ENCODE measurements around the gene GALE. TPM values are rescaled to one million over a fixed set of nuclear protein-coding genes. Genes with fewer than 3 reads are reported as not detected.

GALE gene
- total and polyA plus RNA-seq, 2 donors from 2014 or later: 68.1 to 73.7 TPM

DNA sequence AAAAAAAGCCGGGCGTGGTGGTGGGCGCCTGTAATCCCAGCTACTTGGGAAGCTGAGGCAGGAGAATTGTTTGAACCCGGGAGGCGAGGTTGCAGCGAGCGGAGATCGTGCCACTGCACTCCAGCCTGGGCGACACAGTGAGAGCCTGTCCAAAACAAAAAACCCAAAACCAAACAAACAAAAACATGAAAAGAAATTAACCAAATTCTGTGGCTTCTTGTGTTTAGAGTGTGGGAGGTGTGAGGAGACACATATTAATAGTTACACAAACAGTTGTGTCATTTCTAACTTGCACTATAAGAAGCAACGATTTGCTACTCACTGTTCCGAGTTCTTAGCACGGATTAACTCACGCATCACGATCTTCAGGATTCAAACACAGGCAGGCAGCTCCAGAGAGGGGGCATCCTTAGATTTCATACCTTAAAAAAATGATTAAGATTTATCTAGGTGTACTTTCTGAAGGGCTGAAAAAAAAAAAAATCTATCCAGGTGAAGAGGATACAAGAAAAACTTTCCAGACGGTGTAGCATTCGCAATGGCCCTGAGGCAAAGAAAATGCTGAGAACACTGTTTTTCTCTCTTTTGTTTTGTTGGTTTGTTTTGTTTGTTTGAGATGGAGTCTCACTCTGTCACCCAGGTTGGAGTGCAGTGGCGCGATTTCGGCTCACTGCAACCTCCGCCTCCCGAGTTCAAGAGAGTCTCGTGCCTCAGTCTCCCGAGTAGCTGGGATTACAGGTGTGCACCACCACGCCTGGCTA, 25.4 kb upstream of the GALE start:
- Histone ChIP-seq H3K4me3 (ENCODE audit: low read length in 3 of 3) (peak overlapping the region; percentile 70 to 96 (median 89)), H3K27ac (ENCODE audit: low read depth in 2 of 2, low read length in 2 of 2) (peak overlapping the region in 1 of 2 donors; percentile 69), H3K9ac (ENCODE audit: low read length in 3 of 3) (peak overlapping the region in 1 of 3 donors; percentile 99), H3K9me3 (ENCODE audit: control insufficient read depth in 2 of 3, insufficient read depth in 1 of 3, low read length in 3 of 3) (no peaks in the 10 kb centered on the region), H3K27me3 (ENCODE audit: control insufficient read depth, insufficient read depth, low read length) (no peaks in the 10 kb centered on the region), H3K4me1 (ENCODE audit: control insufficient read depth in 2 of 3, insufficient read depth in 2 of 3, low read depth in 1 of 3, low read length in 3 of 3) (peaks cover 0 to 3% (median 0%) of the 10 kb centered on the region in 3 donors), H3K36me3 (ENCODE audit: control insufficient read depth in 2 of 3, insufficient read depth in 3 of 3, low read length in 3 of 3) (no peaks in the 10 kb centered on the region)
- DNase-seq (peak in 2 of 5 donors; percentile 14), FAIRE-seq (no peak)
- intact Hi-C loops (cut with DNase I): no loop called here
- TF ChIP-seq, protein P1, sequence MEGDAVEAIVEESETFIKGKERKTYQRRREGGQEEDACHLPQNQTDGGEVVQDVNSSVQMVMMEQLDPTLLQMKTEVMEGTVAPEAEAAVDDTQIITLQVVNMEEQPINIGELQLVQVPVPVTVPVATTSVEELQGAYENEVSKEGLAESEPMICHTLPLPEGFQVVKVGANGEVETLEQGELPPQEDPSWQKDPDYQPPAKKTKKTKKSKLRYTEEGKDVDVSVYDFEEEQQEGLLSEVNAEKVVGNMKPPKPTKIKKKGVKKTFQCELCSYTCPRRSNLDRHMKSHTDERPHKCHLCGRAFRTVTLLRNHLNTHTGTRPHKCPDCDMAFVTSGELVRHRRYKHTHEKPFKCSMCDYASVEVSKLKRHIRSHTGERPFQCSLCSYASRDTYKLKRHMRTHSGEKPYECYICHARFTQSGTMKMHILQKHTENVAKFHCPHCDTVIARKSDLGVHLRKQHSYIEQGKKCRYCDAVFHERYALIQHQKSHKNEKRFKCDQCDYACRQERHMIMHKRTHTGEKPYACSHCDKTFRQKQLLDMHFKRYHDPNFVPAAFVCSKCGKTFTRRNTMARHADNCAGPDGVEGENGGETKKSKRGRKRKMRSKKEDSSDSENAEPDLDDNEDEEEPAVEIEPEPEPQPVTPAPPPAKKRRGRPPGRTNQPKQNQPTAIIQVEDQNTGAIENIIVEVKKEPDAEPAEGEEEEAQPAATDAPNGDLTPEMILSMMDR (IDR thresholded peaks at IDR 0.05; ENCODE audit: borderline replicate concordance, extremely low read depth, insufficient read depth): no peak

DNA sequence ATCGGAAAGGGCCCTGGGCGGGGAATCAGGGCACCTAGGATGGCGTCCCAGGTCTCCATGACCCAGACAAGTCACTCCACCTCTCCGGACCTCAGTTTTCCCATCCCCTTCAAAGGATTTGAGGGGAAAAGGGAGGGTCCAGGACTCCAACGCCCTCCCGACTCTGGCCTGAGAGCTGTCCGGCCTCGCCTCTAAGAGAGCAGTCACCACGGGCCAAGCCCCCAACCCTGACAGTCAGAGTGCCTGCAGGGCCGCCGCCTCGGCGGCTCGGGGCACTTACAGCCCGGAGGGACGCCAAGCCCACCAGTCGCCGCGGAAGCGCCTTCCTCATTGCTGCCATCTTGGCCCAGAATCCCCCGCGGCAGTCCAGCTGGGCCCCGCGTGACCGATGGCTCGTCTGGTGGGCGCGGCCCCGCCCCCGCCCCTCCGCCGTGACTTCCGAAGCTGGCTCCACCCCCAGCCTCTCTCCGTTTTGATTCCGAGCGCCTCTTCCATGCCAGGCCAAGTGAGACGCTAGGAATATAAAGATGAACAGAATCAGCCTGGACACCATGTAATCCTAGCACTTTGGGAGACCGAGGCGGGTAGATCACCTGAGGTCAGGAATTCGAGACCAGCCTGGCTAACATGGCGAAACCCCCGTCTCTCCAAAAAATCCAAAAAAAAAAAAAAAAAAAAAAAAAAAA, 24.7 kb upstream of the GALE start, which contains the start of gene HMGCL:
HMGCL (minus strand) TSS at position 354 of the 686 bp plus-strand sequence; CDS start at position 340, 14 bp downstream.
- H3K4me3 ChIP-seq (ENCODE audit: low read length in 3 of 3): peak within 1 kb of the TSS; percentile 70 to 96 (median 89)
- H3K27ac ChIP-seq (ENCODE audit: low read depth in 2 of 2, low read length in 2 of 2): peak within 1 kb of the TSS; percentile 69 to 89
- H3K9me3 ChIP-seq (ENCODE audit: control insufficient read depth in 2 of 3, insufficient read depth in 1 of 3, low read length in 3 of 3): no peaks in the 10 kb centered on the region
- H3K27me3 ChIP-seq (ENCODE audit: control insufficient read depth, insufficient read depth, low read length): no peaks in the 10 kb centered on the region
- DNase-seq (peak; percentile 95 to 98 (median 96)), FAIRE-seq (no peak)
- H3K4me1 ChIP-seq (ENCODE audit: control insufficient read depth in 2 of 3, insufficient read depth in 2 of 3, low read depth in 1 of 3, low read length in 3 of 3): peaks cover 0 to 3% (median 0%) of the 10 kb centered on the region in 3 donors
- peak within 1 kb of the TSS; percentile 72 to 99 (median 75) for H3K9ac ChIP-seq (ENCODE audit: low read length in 3 of 3)
- peaks cover 0 to 3% (median 0%) of the 10 kb centered on the region in 3 donors for H3K36me3 ChIP-seq (ENCODE audit: control insufficient read depth in 2 of 3, insufficient read depth in 3 of 3, low read length in 3 of 3)
- TF ChIP-seq, protein P1 (IDR thresholded peaks at IDR 0.05; ENCODE audit: borderline replicate concordance, extremely low read depth, insufficient read depth): peak; percentile 14
- intact Hi-C loops (cut with DNase I): no loop called here

DNA sequence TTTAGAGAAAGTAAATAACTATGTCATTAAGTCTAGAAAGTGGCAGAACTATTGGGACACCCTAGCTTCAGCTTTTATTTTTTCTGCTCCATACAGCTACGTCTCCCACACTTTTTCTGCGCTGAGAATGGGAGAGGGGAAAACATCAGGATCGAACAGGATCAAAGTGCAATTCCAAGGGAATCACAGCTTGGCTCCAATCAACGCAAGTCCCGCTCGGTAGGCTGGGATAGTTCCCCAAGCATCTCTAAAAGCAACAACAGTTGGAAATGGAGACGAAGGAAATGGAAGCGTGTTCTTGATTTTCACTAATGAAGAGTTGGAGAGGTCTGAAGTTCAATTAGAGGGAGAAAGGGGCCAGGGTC, 24.1 kb upstream of the GALE start:
- H3K36me3 ChIP-seq (ENCODE audit: control insufficient read depth in 2 of 3, insufficient read depth in 3 of 3, low read length in 3 of 3): peaks cover 0 to 3% (median 0%) of the 10 kb centered on the region in 3 donors
- no peaks in the 10 kb centered on the region for H3K27me3 ChIP-seq (ENCODE audit: control insufficient read depth, insufficient read depth, low read length)
- H3K9me3 ChIP-seq (ENCODE audit: control insufficient read depth in 2 of 3, insufficient read depth in 1 of 3, low read length in 3 of 3): no peaks in the 10 kb centered on the region
- H3K27ac ChIP-seq (ENCODE audit: low read depth in 2 of 2, low read length in 2 of 2): peak overlapping the region; percentile 69 to 89
- H3K9ac ChIP-seq (ENCODE audit: low read length in 3 of 3): peak overlapping the region; percentile 61 to 99 (median 72)
- peaks cover 0 to 3% (median 0%) of the 10 kb centered on the region in 3 donors for H3K4me1 ChIP-seq (ENCODE audit: control insufficient read depth in 2 of 3, insufficient read depth in 2 of 3, low read depth in 1 of 3, low read length in 3 of 3)
- FAIRE-seq: no peak
- H3K4me3 ChIP-seq (ENCODE audit: low read length in 3 of 3): peak overlapping the region; percentile 70 to 96 (median 89)
- TF ChIP-seq, protein P1 (IDR thresholded peaks at IDR 0.05; ENCODE audit: borderline replicate concordance, extremely low read depth, insufficient read depth): no peak
- intact Hi-C loops (cut with DNase I): no loop called here
- no peak for DNase-seq

All from kidney (tissue), 14 donors.